Parathyroid adenoma (tissue), 2 donors: ENCODE measurements around the gene IRAG1.

Source experiments
- H2AFZ ChIP-seq: fragments of 300-600 bp; sonication (generic); one replicate; pipeline ENCODE4 v1.7.0; 2017; ENCODE audit warnings: antibody characterized with exemption, mild to moderate bottlenecking
- H3K27ac ChIP-seq: fragments of 300-600 bp; sonication (generic); one replicate; pipeline ENCODE4 v1.7.0; 2017
- H3K27me3 ChIP-seq: fragments of 300-600 bp; sonication (generic); one replicate; pipeline ENCODE4 v1.7.0; 2017; ENCODE audit warnings: low read length; ENCODE audit not compliant: control insufficient read depth, insufficient read depth
- H3K36me3 ChIP-seq: fragments of 300-600 bp; sonication (generic); one replicate; pipeline ENCODE4 v1.7.0; 2017; ENCODE audit warnings: low read length; ENCODE audit not compliant: control insufficient read depth, insufficient read depth
- H3K4me1 ChIP-seq: fragments of 300-600 bp; sonication (generic); one replicate; pipeline ENCODE4 v1.7.0; 2017; ENCODE audit warnings: control low read depth
- H3K4me2 ChIP-seq: fragments of 300-600 bp; sonication (generic); one replicate; pipeline ENCODE4 v1.7.0; 2017; ENCODE audit warnings: low read length
- H3K4me3 ChIP-seq: fragments of 300-600 bp; sonication (generic); one replicate; pipeline ENCODE4 v1.7.0; 2017; ENCODE audit warnings: low read depth, low read length
- H3K79me2 ChIP-seq: fragments of 300-600 bp; sonication (generic); one replicate; pipeline ENCODE4 v1.7.0; 2017; ENCODE audit warnings: control low read depth
- H3K9ac ChIP-seq: fragments of 300-600 bp; sonication (generic); one replicate; pipeline ENCODE4 v1.7.0; 2017; ENCODE audit warnings: mild to moderate bottlenecking
- H3K9me3 ChIP-seq: fragments of 300-600 bp; sonication (generic); one replicate; pipeline ENCODE4 v1.7.0; 2017; ENCODE audit warnings: low read length; ENCODE audit not compliant: control insufficient read depth
- TF ChIP-seq, protein P1 (sequence below): fragments of 300-600 bp; sonication (generic); IDR thresholded peaks from one replicate; pipeline ENCODE4 v1.7.0; 2017; ENCODE audit warnings: antibody characterized with exemption, mild to moderate bottlenecking
- donor health status: primary hyperparathyroidism.

The IRAG1 gene

GRCh38 chr11:10658621-10659338 lies 34.8 kb downstream of the IRAG1 start:
- H3K9me3 ChIP-seq, result no peaks in the 10 kb centered on the region
- H3K36me3 ChIP-seq, result no peaks in the 10 kb centered on the region
- no peak overlapping the region for H3K4me3 ChIP-seq
- H3K79me2 ChIP-seq, result no peaks in the 10 kb centered on the region
- peaks cover 3% of the 10 kb centered on the region for H3K4me1 ChIP-seq
- H3K27me3 ChIP-seq, result no peaks in the 10 kb centered on the region
- no peak overlapping the region for H3K9ac ChIP-seq
- TF ChIP-seq, protein P1, sequence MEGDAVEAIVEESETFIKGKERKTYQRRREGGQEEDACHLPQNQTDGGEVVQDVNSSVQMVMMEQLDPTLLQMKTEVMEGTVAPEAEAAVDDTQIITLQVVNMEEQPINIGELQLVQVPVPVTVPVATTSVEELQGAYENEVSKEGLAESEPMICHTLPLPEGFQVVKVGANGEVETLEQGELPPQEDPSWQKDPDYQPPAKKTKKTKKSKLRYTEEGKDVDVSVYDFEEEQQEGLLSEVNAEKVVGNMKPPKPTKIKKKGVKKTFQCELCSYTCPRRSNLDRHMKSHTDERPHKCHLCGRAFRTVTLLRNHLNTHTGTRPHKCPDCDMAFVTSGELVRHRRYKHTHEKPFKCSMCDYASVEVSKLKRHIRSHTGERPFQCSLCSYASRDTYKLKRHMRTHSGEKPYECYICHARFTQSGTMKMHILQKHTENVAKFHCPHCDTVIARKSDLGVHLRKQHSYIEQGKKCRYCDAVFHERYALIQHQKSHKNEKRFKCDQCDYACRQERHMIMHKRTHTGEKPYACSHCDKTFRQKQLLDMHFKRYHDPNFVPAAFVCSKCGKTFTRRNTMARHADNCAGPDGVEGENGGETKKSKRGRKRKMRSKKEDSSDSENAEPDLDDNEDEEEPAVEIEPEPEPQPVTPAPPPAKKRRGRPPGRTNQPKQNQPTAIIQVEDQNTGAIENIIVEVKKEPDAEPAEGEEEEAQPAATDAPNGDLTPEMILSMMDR, result no peak
- H2AFZ ChIP-seq, result no peak overlapping the region
- H3K27ac ChIP-seq, result peak overlapping the region; percentile 65
- no peak overlapping the region for H3K4me2 ChIP-seq

DNA sequence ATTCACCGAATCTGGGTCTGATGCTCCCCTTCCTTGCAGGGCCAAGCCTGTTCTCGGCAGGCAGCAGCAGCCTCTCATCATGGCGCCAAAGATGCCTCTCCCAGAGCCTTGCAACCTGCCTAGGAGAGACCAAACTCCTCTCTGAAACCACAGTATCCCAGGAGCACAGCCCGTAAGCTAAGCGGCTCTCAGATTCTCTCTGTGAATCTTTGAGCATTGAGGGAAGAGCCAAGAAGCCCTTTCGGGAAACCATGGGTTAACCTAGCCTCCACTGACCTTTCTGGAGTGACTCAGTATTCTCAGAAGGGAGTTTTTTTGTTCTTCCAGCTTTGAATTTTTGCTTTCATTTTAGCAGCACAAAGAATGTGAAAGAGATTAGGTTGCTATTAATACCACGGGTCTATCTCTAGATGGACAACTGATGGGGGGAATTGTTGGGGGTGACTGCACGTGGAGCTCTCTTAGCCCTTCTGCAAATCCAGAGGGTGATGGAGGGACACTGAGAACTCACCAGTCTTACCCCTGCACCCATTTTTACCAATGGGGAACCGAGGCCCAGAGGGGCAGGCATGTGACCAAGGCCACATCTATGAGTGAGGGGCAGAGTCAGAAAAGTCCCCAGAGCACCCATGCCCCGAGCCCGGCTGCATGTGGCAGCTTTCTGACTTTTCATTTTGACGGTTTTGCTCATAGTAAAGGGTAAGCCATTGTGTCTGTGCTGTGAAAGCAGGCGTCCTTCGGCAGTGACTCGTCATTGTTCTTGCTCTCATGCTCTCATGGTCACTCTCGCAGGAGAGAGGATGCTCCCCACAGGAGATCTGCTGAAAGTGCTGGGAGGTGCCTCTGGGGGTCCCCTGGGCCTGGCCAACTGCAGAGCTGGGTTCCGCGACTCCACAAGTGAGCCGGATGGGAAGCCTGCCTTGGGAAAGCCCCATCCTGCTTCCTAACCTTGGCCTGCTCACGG lies 36.0 kb downstream of the IRAG1 start:
- Histone ChIP-seq H3K4me3 (no peak overlapping the region), H3K27ac (no peak overlapping the region), H3K9me3 (no peaks in the 10 kb centered on the region), H3K9ac (no peak overlapping the region), H3K4me2 (no peak overlapping the region), H3K27me3 (no peaks in the 10 kb centered on the region), H2AFZ (no peak overlapping the region), H3K36me3 (no peaks in the 10 kb centered on the region), H3K79me2 (no peaks in the 10 kb centered on the region), H3K4me1 (peaks cover 3% of the 10 kb centered on the region)
- TF ChIP-seq, protein P1, result no peak

DNA sequence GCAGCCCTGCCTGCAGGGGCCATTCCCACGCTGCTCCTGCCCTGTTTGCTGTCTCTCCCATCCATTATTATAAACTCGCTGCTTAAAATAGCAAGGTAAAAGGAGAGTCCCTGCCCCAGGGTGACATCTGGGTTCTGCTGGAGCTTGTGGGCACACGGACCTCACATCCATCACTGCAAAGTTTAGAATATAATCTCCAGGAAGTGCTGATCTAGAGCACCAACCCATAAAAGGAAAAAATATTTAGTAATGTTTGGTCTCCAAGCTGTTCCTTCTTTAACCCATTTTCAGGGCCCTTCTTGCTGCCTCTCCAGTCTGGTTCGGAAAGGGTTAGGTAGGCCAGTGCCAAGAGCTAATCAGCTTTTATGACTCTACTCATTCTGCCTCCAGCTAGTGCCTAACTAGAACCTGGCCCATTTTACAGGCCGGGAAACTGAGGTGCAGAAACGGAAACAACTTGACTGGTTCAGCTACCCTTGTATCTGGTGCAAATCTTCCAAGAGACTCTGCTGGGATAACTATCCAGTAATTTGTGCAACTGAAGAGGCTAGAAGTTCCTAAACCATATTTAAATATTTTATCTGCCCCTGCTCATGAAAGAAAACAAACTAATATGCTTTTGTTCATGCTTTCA lies 37.5 kb downstream of the IRAG1 start:
- Histone ChIP-seq H3K27me3 (no peaks in the 10 kb centered on the region), H3K36me3 (no peaks in the 10 kb centered on the region), H3K79me2 (no peaks in the 10 kb centered on the region), H3K4me2 (no peak overlapping the region), H3K9me3 (no peaks in the 10 kb centered on the region), H3K4me3 (no peak overlapping the region), H3K9ac (no peak overlapping the region), H2AFZ (no peak overlapping the region), H3K27ac (peak overlapping the region; percentile 19), H3K4me1 (peaks cover 3% of the 10 kb centered on the region)
- TF ChIP-seq, protein P1, result no peak

GRCh38 chr11:10655227-10655626 lies 38.3 kb downstream of the IRAG1 start:
- Histone ChIP-seq H3K27ac (peak overlapping the region; percentile 15), H3K4me3 (no peak overlapping the region), H3K36me3 (no peaks in the 10 kb centered on the region), H3K4me2 (no peak overlapping the region), H3K9ac (no peak overlapping the region), H2AFZ (no peak overlapping the region), H3K79me2 (no peaks in the 10 kb centered on the region), H3K9me3 (no peaks in the 10 kb centered on the region), H3K4me1 (peaks cover 3% of the 10 kb centered on the region), H3K27me3 (no peaks in the 10 kb centered on the region)
- TF ChIP-seq, protein P1, result no peak
